ENCODE results near the gene DNAJC10. TPM values are rescaled to one million over a fixed set of nuclear protein-coding genes. Genes with fewer than 3 reads are reported as not detected.
"Not testable (repeated sequence)": the region's sequence is repeated elsewhere in the genome, so short reads cannot be mapped to it uniquely, and the experiment has no call there.

The DNAJC10 gene
- total RNA-seq: 47.9 and 48.8 TPM in 2 replicates

GRCh38 chr2:182715892-182716649 is at the start of gene DNAJC10:
DNAJC10 (plus strand) TSS chr2:182716257; CDS start chr2:182718087, 1,830 bp downstream.
- intact Hi-C loops (cut with micrococcal nuclease): loop anchor here (1.0 to 5.0 kb wide), 6 partner anchors 49 to 824 kb away; partner anchors contain the start of genes DUSP19 and NUP35

GRCh38 chr2:182666674-182667314 is 49.3 kb upstream of the DNAJC10 start:
- intact Hi-C loops (cut with micrococcal nuclease): loop anchor here (1.0 to 2.0 kb wide), 2 partner anchors 48 to 314 kb away; no protein-coding TSS in a partner anchor

GRCh38 chr2:182667315-182667695 is 48.8 kb upstream of the DNAJC10 start:
- intact Hi-C loops (cut with micrococcal nuclease): loop anchor here (1.0 to 2.0 kb wide), 2 partner anchors 47 to 313 kb away; no protein-coding TSS in a partner anchor

GRCh38 chr2:182668671-182669070 is 47.4 kb upstream of the DNAJC10 start:
- intact Hi-C loops (cut with micrococcal nuclease): no loop called here

- intact Hi-C loops (cut with micrococcal nuclease): no loop called here
Measured at GRCh38 chr2:182672466-182673165, 43.4 kb upstream of the DNAJC10 start.

GRCh38 chr2:182680837-182681236 is 35.2 kb upstream of the DNAJC10 start:
- intact Hi-C loops (cut with micrococcal nuclease): no loop called here

GRCh38 chr2:182682210-182682609 is 33.8 kb upstream of the DNAJC10 start:
- intact Hi-C loops (cut with micrococcal nuclease): no loop called here

GRCh38 chr2:182685559-182685958 is 30.5 kb upstream of the DNAJC10 start:
- intact Hi-C loops (cut with micrococcal nuclease): no loop called here

GRCh38 chr2:182686763-182687162 is 29.3 kb upstream of the DNAJC10 start:
- intact Hi-C loops (cut with micrococcal nuclease): not testable (repeated sequence)

GRCh38 chr2:182694189-182694588 is 21.9 kb upstream of the DNAJC10 start:
- intact Hi-C loops (cut with micrococcal nuclease): no loop called here

- intact Hi-C loops (cut with micrococcal nuclease): no loop called here
Measured at GRCh38 chr2:182695776-182696175, 20.3 kb upstream of the DNAJC10 start.

- intact Hi-C loops (cut with micrococcal nuclease): no loop called here
Measured at GRCh38 chr2:182698671-182699070, 17.4 kb upstream of the DNAJC10 start.

- intact Hi-C loops (cut with micrococcal nuclease): no loop called here
Measured at GRCh38 chr2:182705761-182706160, 10.3 kb upstream of the DNAJC10 start.

GRCh38 chr2:182706751-182707150 is 9.3 kb upstream of the DNAJC10 start:
- intact Hi-C loops (cut with micrococcal nuclease): no loop called here

GRCh38 chr2:182713601-182714000 is 2.5 kb upstream of the DNAJC10 start:
- intact Hi-C loops (cut with micrococcal nuclease): no loop called here

GRCh38 chr2:182715121-182715891 is 751 bp upstream of the DNAJC10 start:
- intact Hi-C loops (cut with micrococcal nuclease): loop anchor here (2.0 to 5.0 kb wide), 2 partner anchors 49 to 267 kb away; no protein-coding TSS in a partner anchor

GRCh38 chr2:182716650-182716979 is 558 bp downstream of the DNAJC10 start:
- intact Hi-C loops (cut with micrococcal nuclease): loop anchor here (1.0 to 5.0 kb wide), 5 partner anchors 266 to 824 kb away; partner anchors contain the start of genes DUSP19 and NUP35

- intact Hi-C loops (cut with micrococcal nuclease): loop anchor here (2.0 to 5.0 kb wide), 2 partner anchors 265 to 319 kb away; no protein-coding TSS in a partner anchor
Measured at GRCh38 chr2:182717416-182717815, 1.4 kb downstream of the DNAJC10 start.

- intact Hi-C loops (cut with micrococcal nuclease): loop anchor here (2.0 to 5.0 kb wide), 2 partner anchors 264 to 319 kb away; no protein-coding TSS in a partner anchor
Measured at GRCh38 chr2:182717816-182718215, 1.8 kb downstream of the DNAJC10 start.

GRCh38 chr2:182718459-182718858 is 2.4 kb downstream of the DNAJC10 start:
- intact Hi-C loops (cut with micrococcal nuclease): loop anchor here (5.0 kb wide), 1 partner anchor 264 kb away; no protein-coding TSS in a partner anchor

- intact Hi-C loops (cut with micrococcal nuclease): loop anchor here (5.0 kb wide), 1 partner anchor 263 kb away; no protein-coding TSS in a partner anchor
Measured at GRCh38 chr2:182719116-182719515, 3.1 kb downstream of the DNAJC10 start.
